Left cardiac atrium (tissue), 4 donors: ENCODE measurements around the gene CCL18. TPM values are rescaled to one million over a fixed set of nuclear protein-coding genes. Genes with fewer than 3 reads are reported as not detected.
"Not testable (repeated sequence)": the region's sequence is repeated elsewhere in the genome, so short reads cannot be mapped to it uniquely, and the experiment has no call there.

Experiments
- ATAC-seq, 2 donors: fragments of 200-7000 bp; cut with Tn5 transposase; one replicate each; pipeline ENCODE4 v1.9.1; 2020; ENCODE audit warnings: mild to moderate bottlenecking in 2 of 2, moderate library complexity in 2 of 2
- DNase-seq: peaks from one replicate; pipeline ENCODE4 v3.0.0-alpha.2; 2020
- intact Hi-C, 2 donors: fragments of 100-400 bp; cut with DNase I; formaldehyde crosslinking; loops; one replicate each; pipeline versions ENCODE4 v1.14.1 to v1.15.1; 2022 to 2023
- total RNA-seq, 2 donors: library from RNA; stranded (reverse); fragmentation: NEBNext Ultra II Directional; extraction: Animal tissue kit (Norgen Biotek cat#: 25700); gene quantifications; one replicate each; pipeline ENCODE4 v1.2.1, GENCODE V29; 2021
- donor health status: DM: no; HTN: yes; CAD: no.
- donor health status: DM: no; HTN: yes; CAD: no; lungs with severe emphysema.
- donor health status: DM: yes; HTN: yes; CAD: no.
- donor health status: Dilated cardiomyopathy.

CCL18 gene
- total RNA-seq, 2 donors from 2014 or later = 10.2 to 16.0 TPM

DNA sequence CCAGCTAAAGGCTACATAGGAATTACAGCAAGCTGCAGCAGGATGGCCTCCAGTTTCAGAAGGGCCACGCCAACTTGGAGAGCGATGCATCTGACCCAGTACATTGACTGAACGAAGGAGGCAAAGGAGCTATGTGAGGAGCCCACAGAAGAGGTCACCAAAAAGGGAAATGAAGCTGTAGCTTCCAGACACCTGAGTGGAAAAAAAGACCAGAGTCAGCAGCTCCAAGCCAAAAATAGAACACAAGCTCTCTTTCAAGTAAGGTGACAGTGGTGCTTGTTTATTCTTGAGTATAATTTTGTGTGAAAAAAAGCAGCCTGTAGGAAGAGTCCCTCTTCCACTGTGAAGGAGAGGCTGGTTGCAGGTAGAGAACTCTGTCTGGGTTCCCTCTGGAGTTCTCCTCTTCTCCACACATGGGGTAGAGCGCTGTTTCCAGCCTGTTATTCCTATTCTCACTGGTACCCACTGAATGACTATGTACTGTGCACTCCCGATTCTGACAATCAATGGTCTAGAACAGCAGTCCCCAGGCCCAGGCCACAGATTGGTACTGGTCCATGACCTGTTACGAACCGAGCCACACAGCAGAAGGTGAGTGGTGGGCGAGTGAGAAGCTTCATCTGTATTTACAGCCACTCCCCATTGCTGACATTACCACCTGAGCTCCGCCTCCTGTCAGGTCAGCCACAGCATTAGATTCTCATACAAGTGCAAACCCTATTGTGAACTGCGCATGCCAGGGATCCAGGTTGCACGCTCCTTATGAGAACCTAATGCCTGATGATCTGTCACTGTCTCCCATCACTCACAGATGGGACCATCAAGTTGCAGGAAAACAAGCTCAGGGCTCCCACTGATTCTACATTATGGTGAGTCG is 54.6 kb downstream of the CCL18 start:
- intact Hi-C loops = no loop called here
- no peak for ATAC-seq
- no peak for DNase-seq

GRCh38 chr17:36120221-36120620 is 56.1 kb downstream of the CCL18 start:
- DNase-seq = no peak
- no peak for ATAC-seq
- intact Hi-C loops = no loop called here

- intact Hi-C loops, ATAC-seq, DNase-seq: not testable (repeated sequence)
Measured at GRCh38 chr17:36121099-36121498, 57.0 kb downstream of the CCL18 start.

Other genes with a start within 250 kb of the CCL18 start
- not detected for gene HEATR9, start 195.4 kb upstream of the CCL18 start, total RNA-seq
- 1 to 10 TPM; 1.7 to 8.6 TPM for gene CCL5, start 183.9 kb upstream of the CCL18 start, total RNA-seq
- not detected for gene RDM1, start 133.5 kb upstream of the CCL18 start, total RNA-seq
- gene LYZL6, start 120.6 kb upstream of the CCL18 start, total RNA-seq = not detected
- under 1 TPM in 1 of 2 donors, not detected in 1; 0.27 TPM for gene CCL16, start 82.8 kb upstream of the CCL18 start, total RNA-seq
- 10 to 100 TPM in 1 of 2 donors, 1 to 10 TPM in 1; 7.2 to 47.7 TPM for gene CCL14, start 77.5 kb upstream of the CCL18 start, total RNA-seq
- not detected for gene CCL15, start 62.7 kb upstream of the CCL18 start, total RNA-seq
- gene CCL23, start 46.3 kb upstream of the CCL18 start, total RNA-seq = 1 to 10 TPM in 1 of 2 donors, not detected in 1; 1.8 TPM
- 1 to 10 TPM in 1 of 2 donors, under 1 TPM in 1; 0.82 to 1.1 TPM for gene CCL3, start 25.9 kb downstream of the CCL18 start, total RNA-seq
- gene CCL4, start 39.6 kb downstream of the CCL18 start, total RNA-seq = 1 to 10 TPM in 1 of 2 donors, under 1 TPM in 1; 0.86 to 2.3 TPM
- 1 to 10 TPM; 2.2 to 3.9 TPM for gene TBC1D3B, start 112.4 kb downstream of the CCL18 start, total RNA-seq
- not detected for gene CCL3L1, start 132.5 kb downstream of the CCL18 start, total RNA-seq
- gene CCL4L2, start 146.8 kb downstream of the CCL18 start, total RNA-seq = under 1 TPM in 1 of 2 donors, not detected in 1; 0.56 TPM
- under 1 TPM in 1 of 2 donors, not detected in 1; 0.18 TPM for gene TBC1D3I, start 200.3 kb downstream of the CCL18 start, total RNA-seq